Ishikawa (cell line): ENCODE data around the gene RPS6KA1.

Source experiments
- CEBPB ChIP-seq: IDR thresholded peaks from 2 replicates; pipeline ENCODE4 v1.6.1; 2012
- CREB1 ChIP-seq: IDR thresholded peaks from 2 replicates; pipeline ENCODE4 v1.6.1; 2012; ENCODE audit warnings: low read depth
- EGR1 ChIP-seq: IDR thresholded peaks from 2 replicates; pipeline ENCODE4 v1.6.1; 2012
- EP300 ChIP-seq: IDR thresholded peaks from 2 replicates; pipeline ENCODE4 v1.6.1; 2012; ENCODE audit warnings: borderline replicate concordance
- FOXM1 ChIP-seq: IDR thresholded peaks from 2 replicates; pipeline ENCODE4 v1.6.1; 2012; ENCODE audit warnings: low read depth, borderline replicate concordance
- MAX ChIP-seq: IDR thresholded peaks from 2 replicates; pipeline ENCODE4 v1.6.1; 2012
- NFIC ChIP-seq: IDR thresholded peaks from 2 replicates; pipeline ENCODE4 v1.6.1; 2012
- RAD21 ChIP-seq: IDR thresholded peaks from 2 replicates; pipeline ENCODE4 v1.6.1; 2012; ENCODE audit warnings: low read depth
- REST ChIP-seq: IDR thresholded peaks from 2 replicates; pipeline ENCODE4 v1.6.1; 2012; ENCODE audit warnings: low read depth, mild to moderate bottlenecking
- TAF1 ChIP-seq: IDR thresholded peaks from 2 replicates; pipeline ENCODE4 v1.6.1; 2012; ENCODE audit warnings: low read depth, mild to moderate bottlenecking
- TCF12 ChIP-seq: IDR thresholded peaks from 2 replicates; pipeline ENCODE4 v1.6.1; 2012; ENCODE audit warnings: low read depth
- TEAD4 ChIP-seq: IDR thresholded peaks from 2 replicates; pipeline ENCODE4 v1.6.1; 2012
- USF1 ChIP-seq: IDR thresholded peaks from 2 replicates; pipeline ENCODE4 v1.6.1; 2012
- YY1 ChIP-seq: IDR thresholded peaks from 2 replicates; pipeline ENCODE4 v1.6.1; 2012; ENCODE audit warnings: low read depth
- ZBTB7A ChIP-seq: IDR thresholded peaks from 2 replicates; pipeline ENCODE4 v1.6.1; 2012; ENCODE audit warnings: low read depth

Gene RPS6KA1

GRCh38 chr1:26583646-26584485 lies 54.3 kb downstream of the RPS6KA1 start:
- TF ChIP-seq RAD21 (peak; percentile 53), FOXM1 (no peak)

GRCh38 chr1:26585471-26585870 lies 55.9 kb downstream of the RPS6KA1 start:
- TF ChIP-seq CREB1 (no peak), YY1 (no peak), FOXM1 (no peak), CEBPB (no peak), ZBTB7A (no peak), EP300 (no peak), NFIC (no peak), REST (no peak), EGR1 (no peak), USF1 (no peak), RAD21 (no peak), TCF12 (no peak)

GRCh38 chr1:26593385-26593784 lies 63.8 kb downstream of the RPS6KA1 start:
- TF ChIP-seq TAF1 (no peak), NFIC (no peak), FOXM1 (no peak)

GRCh38 chr1:26597629-26598039 lies 68.1 kb downstream of the RPS6KA1 start:
- peak; percentile 53 for TF ChIP-seq RAD21
- no peak for TF ChIP-seq TEAD4

GRCh38 chr1:26598890-26599289 lies 69.3 kb downstream of the RPS6KA1 start:
- TF ChIP-seq EGR1 (no peak), TEAD4 (no peak), TAF1 (no peak), YY1 (no peak), CREB1 (no peak), EP300 (no peak), ZBTB7A (no peak), CEBPB (no peak), USF1 (no peak), FOXM1 (no peak), RAD21 (no peak), NFIC (no peak), TCF12 (no peak), MAX (no peak), REST (no peak)

GRCh38 chr1:26602378-26602959 lies 72.9 kb downstream of the RPS6KA1 start:
- peak; percentile 96 for TF ChIP-seq RAD21
- no peak for TF ChIP-seq FOXM1

- TF ChIP-seq TEAD4, result no peak
- TF ChIP-seq USF1, result no peak
- TF ChIP-seq EP300, result no peak
- no peak for TF ChIP-seq ZBTB7A
- TF ChIP-seq REST, result no peak
- TF ChIP-seq TAF1, result no peak
Observed at GRCh38 chr1:26603856-26604255, 74.3 kb downstream of the RPS6KA1 start.
